ENCODE data around the gene RRAGC. TPM values are rescaled to one million over a fixed set of nuclear protein-coding genes. Genes with fewer than 3 reads are reported as not detected.

The RRAGC gene
- total RNA-seq, 1 experiment from 2014 or later = 11.4 TPM

DNA sequence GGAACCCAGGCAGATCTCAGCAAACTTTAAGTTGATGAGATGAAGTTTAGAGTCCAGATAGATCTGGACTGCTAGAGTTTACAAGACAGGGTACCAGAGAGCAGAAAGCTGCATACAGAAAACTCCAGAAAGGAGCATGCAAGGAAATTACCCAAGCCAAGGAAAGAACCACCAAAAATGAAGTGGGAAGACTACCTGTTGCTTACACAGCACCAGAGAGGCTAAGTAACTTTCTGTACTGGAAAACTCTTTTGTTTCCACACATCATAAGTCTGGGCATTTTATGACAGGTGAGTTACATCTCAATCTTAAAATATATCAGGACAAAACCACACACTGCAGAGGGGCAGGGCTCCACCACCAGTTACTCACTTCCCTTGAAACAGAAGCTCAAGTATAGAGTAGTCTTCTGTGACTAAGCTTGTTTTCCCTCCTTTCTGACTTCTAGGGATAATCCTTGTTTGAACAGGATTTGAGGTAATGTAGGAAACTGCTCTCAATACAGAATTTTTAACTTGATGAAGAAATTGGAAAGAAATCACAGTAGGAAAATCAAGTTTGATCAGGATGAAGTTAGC, 39.2 kb upstream of the RRAGC start:
- POLR2A ChIA-PET = no interaction called here
- H3K4me3 Mint-ChIP-seq = no peak overlapping the region
- H3K36me3 Mint-ChIP-seq = no peaks in the 10 kb centered on the region
- H3K9me3 Mint-ChIP-seq = no peaks in the 10 kb centered on the region
- H3K4me1 Mint-ChIP-seq = no peaks in the 10 kb centered on the region
- ATAC-seq (no peak), DNase-seq (ENCODE audit: low spot score) (no peak)
- CTCF ChIA-PET = interaction anchor here (0.6 kb wide), 1 partner anchor 35 kb away, joined by 3 read pairs; no protein-coding TSS in a partner anchor
- H3K27me3 Mint-ChIP-seq (ENCODE audit: low read depth) = no peaks in the 10 kb centered on the region
- TF ChIP-seq, protein P1, sequence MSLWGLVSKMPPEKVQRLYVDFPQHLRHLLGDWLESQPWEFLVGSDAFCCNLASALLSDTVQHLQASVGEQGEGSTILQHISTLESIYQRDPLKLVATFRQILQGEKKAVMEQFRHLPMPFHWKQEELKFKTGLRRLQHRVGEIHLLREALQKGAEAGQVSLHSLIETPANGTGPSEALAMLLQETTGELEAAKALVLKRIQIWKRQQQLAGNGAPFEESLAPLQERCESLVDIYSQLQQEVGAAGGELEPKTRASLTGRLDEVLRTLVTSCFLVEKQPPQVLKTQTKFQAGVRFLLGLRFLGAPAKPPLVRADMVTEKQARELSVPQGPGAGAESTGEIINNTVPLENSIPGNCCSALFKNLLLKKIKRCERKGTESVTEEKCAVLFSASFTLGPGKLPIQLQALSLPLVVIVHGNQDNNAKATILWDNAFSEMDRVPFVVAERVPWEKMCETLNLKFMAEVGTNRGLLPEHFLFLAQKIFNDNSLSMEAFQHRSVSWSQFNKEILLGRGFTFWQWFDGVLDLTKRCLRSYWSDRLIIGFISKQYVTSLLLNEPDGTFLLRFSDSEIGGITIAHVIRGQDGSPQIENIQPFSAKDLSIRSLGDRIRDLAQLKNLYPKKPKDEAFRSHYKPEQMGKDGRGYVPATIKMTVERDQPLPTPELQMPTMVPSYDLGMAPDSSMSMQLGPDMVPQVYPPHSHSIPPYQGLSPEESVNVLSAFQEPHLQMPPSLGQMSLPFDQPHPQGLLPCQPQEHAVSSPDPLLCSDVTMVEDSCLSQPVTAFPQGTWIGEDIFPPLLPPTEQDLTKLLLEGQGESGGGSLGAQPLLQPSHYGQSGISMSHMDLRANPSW (CRISPR knock-in tag; conservative IDR thresholded peaks at IDR 0.05; ENCODE audit: low read depth) = no peak
- TF ChIP-seq, protein P2, sequence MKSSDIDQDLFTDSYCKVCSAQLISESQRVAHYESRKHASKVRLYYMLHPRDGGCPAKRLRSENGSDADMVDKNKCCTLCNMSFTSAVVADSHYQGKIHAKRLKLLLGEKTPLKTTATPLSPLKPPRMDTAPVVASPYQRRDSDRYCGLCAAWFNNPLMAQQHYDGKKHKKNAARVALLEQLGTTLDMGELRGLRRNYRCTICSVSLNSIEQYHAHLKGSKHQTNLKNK (CRISPR knock-in tag; IDR thresholded peaks at IDR 0.05) = no peak
- TF ChIP-seq TCF7 (CRISPR knock-in tag; IDR thresholded peaks at IDR 0.05; ENCODE audit: low read depth) (no peak), KAT7 (CRISPR knock-in tag; IDR thresholded peaks at IDR 0.05; ENCODE audit: borderline replicate concordance) (no peak)
- TF ChIP-seq, protein P3, sequence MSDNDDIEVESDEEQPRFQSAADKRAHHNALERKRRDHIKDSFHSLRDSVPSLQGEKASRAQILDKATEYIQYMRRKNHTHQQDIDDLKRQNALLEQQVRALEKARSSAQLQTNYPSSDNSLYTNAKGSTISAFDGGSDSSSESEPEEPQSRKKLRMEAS (CRISPR knock-in tag; IDR thresholded peaks at IDR 0.05) = no peak
- TF ChIP-seq, protein P4, sequence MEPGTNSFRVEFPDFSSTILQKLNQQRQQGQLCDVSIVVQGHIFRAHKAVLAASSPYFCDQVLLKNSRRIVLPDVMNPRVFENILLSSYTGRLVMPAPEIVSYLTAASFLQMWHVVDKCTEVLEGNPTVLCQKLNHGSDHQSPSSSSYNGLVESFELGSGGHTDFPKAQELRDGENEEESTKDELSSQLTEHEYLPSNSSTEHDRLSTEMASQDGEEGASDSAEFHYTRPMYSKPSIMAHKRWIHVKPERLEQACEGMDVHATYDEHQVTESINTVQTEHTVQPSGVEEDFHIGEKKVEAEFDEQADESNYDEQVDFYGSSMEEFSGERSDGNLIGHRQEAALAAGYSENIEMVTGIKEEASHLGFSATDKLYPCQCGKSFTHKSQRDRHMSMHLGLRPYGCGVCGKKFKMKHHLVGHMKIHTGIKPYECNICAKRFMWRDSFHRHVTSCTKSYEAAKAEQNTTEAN (CRISPR knock-in tag; IDR thresholded peaks at IDR 0.05) = no peak
- TF ChIP-seq, protein P5, sequence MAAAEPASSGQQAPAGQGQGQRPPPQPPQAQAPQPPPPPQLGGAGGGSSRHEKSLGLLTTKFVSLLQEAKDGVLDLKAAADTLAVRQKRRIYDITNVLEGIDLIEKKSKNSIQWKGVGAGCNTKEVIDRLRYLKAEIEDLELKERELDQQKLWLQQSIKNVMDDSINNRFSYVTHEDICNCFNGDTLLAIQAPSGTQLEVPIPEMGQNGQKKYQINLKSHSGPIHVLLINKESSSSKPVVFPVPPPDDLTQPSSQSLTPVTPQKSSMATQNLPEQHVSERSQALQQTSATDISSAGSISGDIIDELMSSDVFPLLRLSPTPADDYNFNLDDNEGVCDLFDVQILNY (CRISPR knock-in tag; IDR thresholded peaks at IDR 0.05) = no peak
- H3K27ac Mint-ChIP-seq = no peak overlapping the region

DNA sequence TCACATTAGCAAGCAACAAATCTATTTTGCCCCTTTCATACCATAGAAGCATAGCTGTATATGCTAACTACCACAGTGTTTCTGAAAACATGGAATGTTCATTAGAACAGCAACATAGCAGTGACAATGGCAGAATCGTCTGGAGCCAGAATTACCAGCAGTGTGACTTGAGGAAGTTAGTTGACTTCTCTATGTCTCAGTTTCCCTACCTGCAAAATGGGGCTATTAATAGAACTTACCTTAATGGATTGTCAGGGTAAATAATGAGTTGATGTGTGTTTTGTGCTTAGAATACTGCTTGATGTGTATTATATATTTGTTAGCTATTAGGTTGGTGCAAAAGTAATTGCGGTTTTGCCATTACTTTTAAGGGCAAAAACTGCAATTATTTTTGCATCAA, 36.6 kb upstream of the RRAGC start:
- Mint-ChIP-seq H3K27ac (no peak overlapping the region), H3K9me3 (no peaks in the 10 kb centered on the region), H3K36me3 (no peaks in the 10 kb centered on the region), H3K27me3 (ENCODE audit: low read depth) (no peaks in the 10 kb centered on the region), H3K4me3 (no peak overlapping the region), H3K4me1 (peaks cover 6% of the 10 kb centered on the region)
- DNase-seq (ENCODE audit: low spot score) (no peak), ATAC-seq (no peak)
- ChIA-PET POLR2A (no interaction called here), CTCF (no interaction called here)
- no peak for TF ChIP-seq NR2C2 (CRISPR knock-in tag; IDR thresholded peaks at IDR 0.05)
- TF ChIP-seq, protein P6, sequence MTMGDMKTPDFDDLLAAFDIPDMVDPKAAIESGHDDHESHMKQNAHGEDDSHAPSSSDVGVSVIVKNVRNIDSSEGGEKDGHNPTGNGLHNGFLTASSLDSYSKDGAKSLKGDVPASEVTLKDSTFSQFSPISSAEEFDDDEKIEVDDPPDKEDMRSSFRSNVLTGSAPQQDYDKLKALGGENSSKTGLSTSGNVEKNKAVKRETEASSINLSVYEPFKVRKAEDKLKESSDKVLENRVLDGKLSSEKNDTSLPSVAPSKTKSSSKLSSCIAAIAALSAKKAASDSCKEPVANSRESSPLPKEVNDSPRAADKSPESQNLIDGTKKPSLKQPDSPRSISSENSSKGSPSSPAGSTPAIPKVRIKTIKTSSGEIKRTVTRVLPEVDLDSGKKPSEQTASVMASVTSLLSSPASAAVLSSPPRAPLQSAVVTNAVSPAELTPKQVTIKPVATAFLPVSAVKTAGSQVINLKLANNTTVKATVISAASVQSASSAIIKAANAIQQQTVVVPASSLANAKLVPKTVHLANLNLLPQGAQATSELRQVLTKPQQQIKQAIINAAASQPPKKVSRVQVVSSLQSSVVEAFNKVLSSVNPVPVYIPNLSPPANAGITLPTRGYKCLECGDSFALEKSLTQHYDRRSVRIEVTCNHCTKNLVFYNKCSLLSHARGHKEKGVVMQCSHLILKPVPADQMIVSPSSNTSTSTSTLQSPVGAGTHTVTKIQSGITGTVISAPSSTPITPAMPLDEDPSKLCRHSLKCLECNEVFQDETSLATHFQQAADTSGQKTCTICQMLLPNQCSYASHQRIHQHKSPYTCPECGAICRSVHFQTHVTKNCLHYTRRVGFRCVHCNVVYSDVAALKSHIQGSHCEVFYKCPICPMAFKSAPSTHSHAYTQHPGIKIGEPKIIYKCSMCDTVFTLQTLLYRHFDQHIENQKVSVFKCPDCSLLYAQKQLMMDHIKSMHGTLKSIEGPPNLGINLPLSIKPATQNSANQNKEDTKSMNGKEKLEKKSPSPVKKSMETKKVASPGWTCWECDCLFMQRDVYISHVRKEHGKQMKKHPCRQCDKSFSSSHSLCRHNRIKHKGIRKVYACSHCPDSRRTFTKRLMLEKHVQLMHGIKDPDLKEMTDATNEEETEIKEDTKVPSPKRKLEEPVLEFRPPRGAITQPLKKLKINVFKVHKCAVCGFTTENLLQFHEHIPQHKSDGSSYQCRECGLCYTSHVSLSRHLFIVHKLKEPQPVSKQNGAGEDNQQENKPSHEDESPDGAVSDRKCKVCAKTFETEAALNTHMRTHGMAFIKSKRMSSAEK (CRISPR knock-in tag; IDR thresholded peaks at IDR 0.05; ENCODE audit: borderline replicate concordance) = no peak
- no peak for TF ChIP-seq ZNF263 (CRISPR knock-in tag; IDR thresholded peaks at IDR 0.05; ENCODE audit: low read depth)
- TF ChIP-seq, protein P7, sequence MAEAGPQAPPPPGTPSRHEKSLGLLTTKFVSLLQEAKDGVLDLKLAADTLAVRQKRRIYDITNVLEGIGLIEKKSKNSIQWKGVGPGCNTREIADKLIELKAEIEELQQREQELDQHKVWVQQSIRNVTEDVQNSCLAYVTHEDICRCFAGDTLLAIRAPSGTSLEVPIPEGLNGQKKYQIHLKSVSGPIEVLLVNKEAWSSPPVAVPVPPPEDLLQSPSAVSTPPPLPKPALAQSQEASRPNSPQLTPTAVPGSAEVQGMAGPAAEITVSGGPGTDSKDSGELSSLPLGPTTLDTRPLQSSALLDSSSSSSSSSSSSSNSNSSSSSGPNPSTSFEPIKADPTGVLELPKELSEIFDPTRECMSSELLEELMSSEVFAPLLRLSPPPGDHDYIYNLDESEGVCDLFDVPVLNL (CRISPR knock-in tag; IDR thresholded peaks at IDR 0.05; ENCODE audit: borderline replicate concordance, low read depth) = no peak
- TF ChIP-seq PRRX2 (CRISPR knock-in tag; IDR thresholded peaks at IDR 0.05) = no peak
- TF ChIP-seq ZBTB21 (CRISPR knock-in tag; IDR thresholded peaks at IDR 0.05; ENCODE audit: borderline replicate concordance) = no peak
- no peak for TF ChIP-seq TP53 (CRISPR knock-in tag; IDR thresholded peaks at IDR 0.05)
- TF ChIP-seq, protein P8, sequence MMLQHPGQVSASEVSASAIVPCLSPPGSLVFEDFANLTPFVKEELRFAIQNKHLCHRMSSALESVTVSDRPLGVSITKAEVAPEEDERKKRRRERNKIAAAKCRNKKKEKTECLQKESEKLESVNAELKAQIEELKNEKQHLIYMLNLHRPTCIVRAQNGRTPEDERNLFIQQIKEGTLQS (CRISPR knock-in tag; conservative IDR thresholded peaks at IDR 0.05) = no peak
- TF ChIP-seq, protein P9, sequence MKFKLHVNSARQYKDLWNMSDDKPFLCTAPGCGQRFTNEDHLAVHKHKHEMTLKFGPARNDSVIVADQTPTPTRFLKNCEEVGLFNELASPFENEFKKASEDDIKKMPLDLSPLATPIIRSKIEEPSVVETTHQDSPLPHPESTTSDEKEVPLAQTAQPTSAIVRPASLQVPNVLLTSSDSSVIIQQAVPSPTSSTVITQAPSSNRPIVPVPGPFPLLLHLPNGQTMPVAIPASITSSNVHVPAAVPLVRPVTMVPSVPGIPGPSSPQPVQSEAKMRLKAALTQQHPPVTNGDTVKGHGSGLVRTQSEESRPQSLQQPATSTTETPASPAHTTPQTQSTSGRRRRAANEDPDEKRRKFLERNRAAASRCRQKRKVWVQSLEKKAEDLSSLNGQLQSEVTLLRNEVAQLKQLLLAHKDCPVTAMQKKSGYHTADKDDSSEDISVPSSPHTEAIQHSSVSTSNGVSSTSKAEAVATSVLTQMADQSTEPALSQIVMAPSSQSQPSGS (CRISPR knock-in tag; IDR thresholded peaks at IDR 0.05; ENCODE audit: borderline replicate concordance, low read depth) = no peak
- TF ChIP-seq, protein P10, sequence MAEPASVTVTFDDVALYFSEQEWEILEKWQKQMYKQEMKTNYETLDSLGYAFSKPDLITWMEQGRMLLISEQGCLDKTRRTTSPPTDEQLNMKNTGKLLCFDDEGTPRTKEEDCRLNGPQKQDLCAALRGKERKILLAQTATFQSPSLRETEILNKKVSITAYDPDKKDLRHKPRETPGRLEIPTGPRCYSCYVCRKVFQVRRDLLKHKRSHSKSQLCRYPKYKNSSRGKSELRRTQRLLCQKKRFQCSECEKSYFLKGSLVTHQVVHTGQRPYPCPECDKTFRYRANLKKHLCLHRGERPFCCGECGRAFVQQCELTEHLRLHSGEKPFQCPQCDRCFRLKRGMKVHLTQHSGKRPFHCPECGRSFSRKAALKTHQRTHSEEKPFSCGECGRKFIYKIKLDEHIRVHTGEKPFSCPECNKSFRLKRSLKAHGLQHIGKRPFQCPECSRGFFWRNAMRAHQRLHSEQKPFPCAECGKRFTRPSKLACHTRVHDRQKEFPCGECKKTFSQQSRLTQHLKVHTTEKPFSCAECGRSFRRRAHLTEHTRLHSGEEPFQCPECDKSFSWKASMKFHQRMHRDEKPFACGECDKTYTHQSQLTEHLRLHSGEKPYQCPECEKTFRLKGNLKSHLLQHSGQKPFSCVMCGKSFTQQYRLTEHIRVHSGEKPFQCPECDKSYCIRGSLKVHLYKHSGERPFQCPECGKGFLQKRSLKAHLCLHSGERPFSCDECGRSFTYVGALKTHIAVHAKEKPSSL (CRISPR knock-in tag; conservative IDR thresholded peaks at IDR 0.05) = no peak
- TF ChIP-seq SOX15 (CRISPR knock-in tag; IDR thresholded peaks at IDR 0.05) = no peak
